HG03469 (cell line): ENCODE results near the gene MFRP.

ENCODE experiments used
- ATAC-seq: cut with Tn5 transposase; IDR thresholded peaks from one replicate; pipeline ENCODE4 v1.9.1; 2021; ENCODE audit warnings: mild to moderate bottlenecking, moderate library complexity, moderate number of reproducible peaks; ENCODE audit not compliant: unreplicated experiment

MFRP gene

DNA sequence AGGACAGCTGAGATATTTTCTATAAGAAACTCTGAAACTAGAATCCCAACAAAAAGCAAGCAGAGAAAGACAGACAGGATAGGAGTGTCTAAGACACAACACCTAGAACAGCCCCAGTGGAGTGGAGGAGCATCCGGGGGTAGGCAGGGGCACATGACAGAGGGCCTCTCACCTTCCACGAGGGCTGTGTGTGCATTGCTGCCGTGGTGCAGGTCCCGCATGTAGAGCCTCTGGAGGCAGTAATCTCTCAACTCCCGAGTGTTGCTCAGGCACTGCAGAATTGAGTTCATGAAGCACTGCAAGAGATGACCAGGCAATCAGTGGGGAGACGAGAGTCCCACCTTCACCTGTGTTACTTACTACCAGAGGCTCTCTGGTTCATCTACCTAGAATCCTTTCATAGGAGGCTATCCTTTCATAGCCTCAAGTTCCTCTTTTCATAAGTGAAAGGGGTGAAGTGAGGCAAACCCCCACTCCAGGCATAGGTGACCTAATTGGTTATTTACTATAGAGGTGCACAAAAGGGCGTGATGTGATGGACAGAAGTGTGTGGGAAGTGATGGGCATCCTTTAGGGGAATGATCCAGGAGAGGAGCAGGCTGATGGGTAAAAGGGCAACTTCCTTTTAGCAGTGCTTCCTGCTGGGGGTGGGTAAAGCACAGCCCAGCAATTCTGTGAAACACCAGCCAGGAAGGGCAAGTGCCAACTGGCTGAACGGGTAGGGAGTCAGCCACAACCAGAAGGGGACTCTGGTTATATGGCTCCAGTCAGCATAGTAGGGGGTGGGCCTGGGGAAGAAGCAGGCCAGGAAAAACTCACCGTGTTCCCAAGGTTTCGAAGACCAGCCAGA, 13.1 kb upstream of the MFRP start:
- no peak for ATAC-seq

DNA sequence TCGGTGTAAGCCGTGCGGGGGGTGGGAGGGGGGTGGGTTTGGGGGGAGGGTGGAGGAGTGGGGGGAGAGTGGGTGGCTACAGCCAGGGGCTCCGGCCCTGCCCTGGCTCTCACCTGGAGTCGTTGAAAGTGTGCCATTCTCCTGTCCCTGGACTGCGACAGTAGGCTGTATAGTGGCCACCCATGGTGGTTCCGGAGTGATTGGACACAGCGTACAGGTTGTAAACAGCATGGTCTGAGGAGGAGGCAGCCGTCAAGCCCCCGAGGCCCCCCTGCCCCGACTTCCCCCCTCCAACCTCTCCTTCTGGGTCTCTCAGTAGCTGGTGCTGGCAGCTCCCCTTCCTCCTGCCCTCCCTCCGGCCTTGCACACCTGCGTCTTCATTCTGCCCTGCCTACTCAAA, 10.6 kb upstream of the MFRP start:
- ATAC-seq = no peak

DNA sequence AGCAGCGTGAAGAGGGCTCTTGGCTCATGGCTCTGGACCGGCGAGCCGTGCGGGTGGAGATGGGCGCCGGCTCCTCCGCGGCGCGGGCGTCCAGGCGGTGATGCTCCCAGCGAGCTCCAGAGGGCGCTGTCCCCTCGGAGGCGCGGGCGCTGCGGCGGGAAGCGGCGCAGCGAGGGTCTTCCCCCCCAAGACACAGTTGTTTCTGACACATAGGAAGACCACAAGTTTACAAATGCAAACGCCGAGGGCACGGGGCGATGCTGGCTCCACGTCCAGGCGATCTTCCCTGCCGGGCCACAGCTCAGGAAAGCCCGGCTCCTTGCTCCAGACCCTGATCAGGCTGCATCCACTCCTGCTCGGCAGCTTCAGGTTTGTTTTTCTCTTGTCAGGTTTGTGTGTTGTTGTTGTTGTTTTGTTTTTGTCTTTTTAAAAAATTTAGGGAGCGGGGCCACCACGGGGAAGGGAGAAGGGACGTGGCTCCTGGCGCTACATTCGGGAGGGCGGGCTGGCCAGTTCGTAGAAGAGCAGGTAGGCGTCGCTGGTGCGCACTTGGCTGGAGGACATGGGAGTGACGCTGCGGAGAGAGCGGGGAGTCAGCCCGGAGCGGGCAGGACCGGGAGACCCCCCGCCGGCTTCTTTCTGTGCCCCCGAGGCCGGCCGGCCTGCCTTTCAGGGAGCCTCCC, 10.0 kb upstream of the MFRP start:
- no peak for ATAC-seq

DNA sequence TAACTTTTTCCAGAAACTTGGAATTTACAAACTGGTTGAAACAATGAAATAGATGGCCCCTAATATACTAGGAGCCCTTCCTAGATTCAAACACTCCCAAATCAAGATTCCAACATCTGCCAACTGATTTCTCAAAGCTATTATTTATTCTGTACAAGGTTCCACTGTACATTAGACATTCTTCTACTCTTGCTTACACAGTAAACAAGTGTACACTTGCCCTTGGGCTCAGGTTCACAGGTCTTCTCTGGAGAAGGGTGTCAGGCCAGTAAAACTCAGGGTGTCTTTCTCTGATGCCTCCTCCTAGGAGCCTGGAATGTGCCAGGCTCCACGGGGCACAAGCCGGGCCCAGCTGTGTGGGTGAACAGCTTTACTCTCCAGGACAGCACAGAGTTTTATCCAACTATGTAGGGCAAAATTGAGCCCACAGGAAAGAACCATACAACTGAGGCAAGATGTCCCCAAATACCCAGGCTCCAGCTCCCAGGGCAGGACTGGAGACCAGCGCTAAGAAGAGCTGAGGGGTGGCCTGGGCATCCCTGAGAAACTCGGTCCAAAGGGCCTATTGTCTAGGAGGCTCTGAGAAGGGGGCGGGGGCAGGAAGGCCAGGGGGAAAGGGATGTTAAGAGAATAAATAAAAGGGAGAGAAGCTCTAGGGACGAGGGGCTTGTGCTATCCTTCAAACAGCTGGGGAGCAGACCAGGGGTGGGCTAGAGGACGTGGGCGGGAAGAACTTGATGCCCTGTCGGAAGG, 8.8 kb upstream of the MFRP start:
- no peak for ATAC-seq

DNA sequence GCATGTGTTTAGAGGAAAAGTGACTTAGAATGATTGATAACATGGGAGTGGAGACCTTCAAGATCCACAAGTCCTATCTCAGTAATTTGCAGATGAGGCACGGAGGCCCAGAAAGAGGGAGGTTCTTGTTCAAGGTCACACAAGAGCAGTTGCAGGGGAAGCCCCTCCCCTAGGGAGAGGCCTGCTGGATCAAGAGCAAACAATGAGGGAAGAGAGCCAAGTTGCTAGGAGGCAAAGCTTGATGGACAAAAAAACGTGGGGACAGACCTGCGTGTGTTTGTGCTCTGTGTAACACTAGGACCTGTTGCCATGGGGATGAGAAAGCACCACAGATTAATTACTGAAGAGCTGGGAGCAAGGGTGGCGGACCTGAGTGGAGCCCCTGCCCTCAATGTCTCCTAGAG, 6.4 kb upstream of the MFRP start:
- ATAC-seq = no peak

DNA sequence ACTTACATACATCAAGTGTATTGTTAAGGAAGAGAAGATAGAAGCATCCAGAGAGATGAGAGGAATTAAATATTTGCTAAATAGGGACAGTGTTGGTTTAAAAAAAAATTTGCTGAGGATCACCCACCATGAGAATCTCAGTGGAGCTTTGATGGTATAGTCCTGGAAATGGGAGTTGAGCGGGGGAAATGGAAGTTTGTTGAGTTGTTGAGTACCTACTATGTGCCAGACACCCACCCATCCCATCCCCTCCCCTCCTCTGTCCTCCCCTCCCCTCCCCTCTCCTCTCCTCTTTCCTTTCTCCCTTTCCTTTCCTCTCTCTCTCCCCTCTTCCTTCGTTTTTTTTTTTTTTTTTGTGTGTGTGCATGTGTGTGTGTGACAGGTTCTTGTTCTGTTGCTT, 4.7 kb upstream of the MFRP start:
- no peak for ATAC-seq

DNA sequence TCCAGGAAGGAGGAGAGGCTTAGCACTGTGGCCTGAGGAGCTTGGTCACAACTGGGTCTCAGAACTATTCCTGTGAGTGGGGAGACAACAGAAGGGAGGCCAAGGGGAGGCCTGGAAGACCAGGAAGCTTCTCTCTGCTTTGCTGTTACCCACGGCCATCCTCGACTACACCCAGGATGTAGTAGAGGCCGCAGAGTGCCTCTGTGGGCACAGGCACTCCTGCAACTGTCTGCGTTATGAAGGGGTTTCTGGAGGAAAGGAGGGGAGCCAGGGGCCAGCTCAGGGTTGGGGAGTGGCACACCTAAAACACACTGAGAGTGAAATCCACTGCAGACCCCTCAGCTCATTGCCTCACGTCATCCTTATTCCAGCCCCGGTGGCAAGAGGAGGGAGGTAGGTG, 3.8 kb upstream of the MFRP start:
- ATAC-seq = no peak

DNA sequence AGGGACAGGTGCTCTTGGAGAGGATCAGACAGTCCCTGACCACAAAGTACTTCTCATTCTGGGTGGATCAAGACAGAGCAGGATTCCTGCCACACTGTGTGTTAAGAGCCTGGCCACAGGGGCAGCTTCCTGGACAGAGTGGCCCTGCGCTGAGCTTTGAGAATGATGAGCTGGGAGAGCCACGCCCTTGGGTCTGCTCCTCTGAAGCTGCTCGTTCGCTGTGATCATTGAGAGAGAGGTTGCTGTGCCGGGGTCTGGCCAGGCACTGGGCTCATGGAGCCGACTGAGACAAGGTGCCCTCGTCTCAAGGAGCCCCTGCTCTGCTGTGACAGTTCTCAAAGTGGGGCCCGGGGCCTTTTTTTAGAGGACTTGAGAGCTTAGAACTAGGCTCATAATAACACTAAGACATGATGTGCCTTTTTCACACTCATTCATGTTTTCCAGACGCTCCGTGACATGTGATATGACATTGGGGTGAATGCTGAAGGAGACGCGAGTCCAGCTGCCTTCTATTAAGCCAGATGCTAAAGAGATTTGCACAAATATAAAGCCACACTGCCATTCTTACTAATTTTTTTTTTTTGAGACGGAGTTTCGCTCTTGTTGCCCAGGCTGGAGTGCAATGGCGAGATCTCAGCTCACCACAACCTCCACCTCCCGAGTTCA, 1.6 kb upstream of the MFRP start:
- no peak for ATAC-seq

DNA sequence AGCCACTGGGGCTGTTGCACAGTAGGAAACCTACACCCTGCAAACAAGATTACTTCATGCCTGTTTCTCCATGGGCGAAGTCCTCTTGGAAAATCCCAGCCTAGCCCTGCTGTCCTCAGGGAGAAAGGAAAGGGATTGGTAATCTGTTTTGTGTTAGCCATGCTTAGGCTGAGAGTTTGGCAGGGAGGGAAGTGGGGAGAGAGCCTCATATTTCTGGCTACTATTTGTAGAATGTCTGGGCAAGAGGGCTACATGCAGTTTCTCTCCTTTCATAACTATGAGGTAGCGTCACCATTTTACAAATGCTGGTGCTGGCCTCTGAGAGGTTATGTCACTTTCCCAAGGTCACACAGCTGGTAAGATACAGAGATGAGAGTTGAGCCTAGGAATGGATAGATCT, 737 bp upstream of the MFRP start:
- no peak for ATAC-seq

DNA sequence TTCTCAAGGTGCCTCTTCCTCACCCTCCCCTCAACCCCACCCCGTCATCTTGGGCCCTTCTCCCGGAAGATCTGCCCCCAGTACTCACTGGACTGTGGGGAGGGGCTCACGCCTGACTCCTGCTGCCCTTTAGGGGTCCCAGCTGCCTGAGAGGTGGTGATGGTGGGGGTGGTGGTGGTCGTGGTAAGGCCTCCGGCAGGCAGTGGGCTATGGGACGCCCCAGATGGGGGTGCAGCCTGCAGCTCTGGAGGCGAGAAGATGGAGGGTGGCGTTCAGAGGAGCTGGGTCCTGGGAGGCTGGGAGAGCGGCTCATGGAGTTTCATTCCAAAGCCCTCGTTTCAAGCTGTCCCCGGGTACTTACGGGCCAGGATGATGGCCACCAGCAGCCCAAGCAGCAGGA, 820 bp downstream of the MFRP start:
- no peak for ATAC-seq

DNA sequence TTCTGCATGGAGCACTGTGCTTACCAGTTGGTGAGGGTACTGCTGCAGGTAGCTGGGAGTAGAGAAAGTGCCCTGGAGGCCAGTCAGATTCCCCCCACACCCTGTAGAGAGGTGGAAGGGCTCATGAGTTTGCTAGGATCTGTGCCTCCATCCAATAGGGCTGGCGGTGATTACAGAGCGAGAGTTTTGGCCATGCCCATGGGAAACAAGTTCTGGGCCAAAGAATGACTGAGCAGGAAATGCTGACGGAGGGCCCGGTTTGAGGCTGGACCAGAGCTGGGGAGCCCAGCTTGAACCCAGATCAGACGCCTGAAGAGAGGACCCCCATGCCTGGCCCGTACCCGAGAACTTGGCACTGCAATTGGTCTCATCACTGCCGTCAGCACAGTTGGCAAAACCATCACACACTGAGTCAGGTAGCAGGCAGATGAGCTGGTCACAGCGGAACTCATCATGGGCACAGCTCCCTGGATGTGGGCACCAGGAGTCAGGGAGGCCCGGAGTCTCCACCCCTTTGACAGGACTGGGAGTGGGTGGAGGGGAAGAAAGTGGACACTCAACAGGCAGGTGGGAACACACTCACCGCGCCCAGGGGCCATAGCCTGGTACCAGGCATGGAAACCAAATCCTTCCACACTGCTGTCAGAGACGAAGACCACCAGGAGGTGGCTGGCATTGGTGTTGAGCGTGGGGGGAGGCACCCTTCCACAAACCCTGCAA, 2.1 kb downstream of the MFRP start:
- ATAC-seq = no peak

DNA sequence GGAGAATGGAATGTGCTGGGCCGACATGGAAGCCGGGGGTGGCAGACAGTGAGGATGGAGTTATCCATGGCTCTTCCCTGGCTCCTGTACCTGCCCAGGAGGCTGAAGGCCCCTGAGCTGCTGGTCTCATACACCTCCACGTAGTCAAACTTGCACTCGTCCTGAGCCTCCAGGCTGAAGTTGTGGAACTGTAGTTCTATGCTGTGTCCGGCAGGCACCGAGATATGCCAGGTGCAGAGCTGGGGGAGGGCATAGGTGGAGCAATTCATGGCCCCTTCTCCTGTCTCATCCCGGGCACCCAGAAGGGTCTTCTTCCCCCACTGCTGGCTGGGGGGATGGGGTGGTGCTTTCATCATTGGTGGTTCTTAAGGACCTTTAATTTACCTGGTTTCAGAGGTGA, 2.8 kb downstream of the MFRP start:
- ATAC-seq = no peak

DNA sequence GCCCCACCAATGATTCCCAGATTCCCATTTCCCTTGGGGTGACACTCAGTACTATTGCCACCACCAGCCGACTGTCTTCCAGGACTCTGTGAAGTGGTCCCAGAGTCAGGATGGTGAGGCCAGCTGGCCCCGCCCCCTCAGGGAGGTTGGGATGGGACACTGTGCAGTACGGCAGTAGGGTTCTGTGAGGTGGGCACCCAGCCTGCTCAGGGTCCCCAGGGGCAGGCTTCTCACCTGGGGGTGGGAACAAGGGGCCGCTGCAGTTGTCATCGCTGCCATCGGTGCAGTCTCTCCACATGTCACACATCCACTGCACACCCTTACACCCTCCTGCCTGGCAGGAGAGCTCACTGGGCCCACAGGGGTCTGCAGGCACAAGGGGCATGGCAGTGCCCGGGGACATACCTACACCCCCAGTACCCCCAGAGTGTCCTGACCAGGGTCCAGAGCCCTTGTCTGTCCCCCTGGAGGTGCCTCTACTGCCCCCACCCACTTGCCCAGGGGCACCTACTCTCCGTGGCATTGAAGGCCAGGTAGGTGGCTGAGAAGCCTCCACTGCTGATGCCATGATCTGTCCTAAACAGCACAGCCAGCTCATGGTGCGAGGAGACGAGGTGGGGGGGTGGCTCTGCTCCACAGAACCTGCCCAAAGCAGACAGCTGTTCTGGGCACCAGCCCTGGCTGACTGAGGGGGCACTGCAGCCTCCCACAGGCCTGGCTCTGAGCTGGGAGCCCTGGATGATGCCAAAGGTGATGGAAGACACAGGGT, 4.0 kb downstream of the MFRP start:
- ATAC-seq = no peak

DNA sequence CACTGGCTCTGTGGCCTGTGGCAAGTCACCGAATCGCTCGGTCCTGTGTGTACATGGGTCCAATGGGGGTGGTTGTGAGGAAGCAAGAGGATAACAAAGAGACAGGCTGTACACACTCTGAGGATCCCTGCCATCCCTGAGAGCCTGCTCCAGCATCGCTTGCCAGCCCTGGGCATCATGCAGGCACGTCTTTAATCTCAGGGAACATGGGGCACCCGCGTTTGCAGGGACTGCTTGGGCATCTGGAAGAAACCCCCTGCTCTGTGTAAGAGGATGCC, 4.5 kb downstream of the MFRP start:
- ATAC-seq = no peak

DNA sequence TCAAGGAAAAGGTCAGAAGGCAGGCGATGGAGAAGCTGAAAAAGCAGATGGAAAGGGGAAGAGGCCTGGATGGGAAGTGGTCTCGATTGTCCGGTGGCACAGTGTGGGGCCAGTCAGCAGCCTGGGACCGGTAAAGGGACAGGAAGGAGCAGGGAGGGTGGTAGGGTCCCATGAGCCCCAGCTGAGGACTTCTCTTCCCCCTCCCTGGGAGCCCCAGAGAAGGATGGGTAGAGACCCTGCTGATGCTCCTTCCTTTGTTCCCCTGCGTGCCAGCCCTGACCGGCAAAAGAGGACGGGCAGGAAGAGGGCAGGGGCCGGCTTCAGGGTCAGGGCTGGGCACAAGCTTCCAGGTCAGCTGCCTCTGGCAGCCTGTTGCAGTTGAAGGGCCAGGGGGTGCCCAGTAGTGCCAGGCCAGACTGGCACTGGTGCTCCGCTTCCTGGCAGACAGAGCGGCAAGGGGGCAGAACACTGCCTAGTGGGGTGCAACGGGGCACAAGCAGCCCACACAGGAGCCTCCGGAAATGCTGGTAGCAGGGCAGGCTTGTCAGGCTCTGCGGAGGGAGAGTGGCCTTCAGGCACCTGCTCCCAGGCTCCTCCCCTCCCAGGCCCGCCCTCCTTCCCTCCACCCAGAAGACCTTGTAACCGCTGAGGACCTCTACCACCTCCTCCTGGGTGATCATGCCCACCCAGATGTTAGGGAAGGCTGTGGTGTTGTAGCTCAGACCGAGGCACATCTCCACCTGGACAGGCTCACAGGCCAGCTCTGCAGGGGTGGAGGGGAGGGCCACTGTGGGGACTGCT, 5.1 kb downstream of the MFRP start:
- ATAC-seq = no peak

DNA sequence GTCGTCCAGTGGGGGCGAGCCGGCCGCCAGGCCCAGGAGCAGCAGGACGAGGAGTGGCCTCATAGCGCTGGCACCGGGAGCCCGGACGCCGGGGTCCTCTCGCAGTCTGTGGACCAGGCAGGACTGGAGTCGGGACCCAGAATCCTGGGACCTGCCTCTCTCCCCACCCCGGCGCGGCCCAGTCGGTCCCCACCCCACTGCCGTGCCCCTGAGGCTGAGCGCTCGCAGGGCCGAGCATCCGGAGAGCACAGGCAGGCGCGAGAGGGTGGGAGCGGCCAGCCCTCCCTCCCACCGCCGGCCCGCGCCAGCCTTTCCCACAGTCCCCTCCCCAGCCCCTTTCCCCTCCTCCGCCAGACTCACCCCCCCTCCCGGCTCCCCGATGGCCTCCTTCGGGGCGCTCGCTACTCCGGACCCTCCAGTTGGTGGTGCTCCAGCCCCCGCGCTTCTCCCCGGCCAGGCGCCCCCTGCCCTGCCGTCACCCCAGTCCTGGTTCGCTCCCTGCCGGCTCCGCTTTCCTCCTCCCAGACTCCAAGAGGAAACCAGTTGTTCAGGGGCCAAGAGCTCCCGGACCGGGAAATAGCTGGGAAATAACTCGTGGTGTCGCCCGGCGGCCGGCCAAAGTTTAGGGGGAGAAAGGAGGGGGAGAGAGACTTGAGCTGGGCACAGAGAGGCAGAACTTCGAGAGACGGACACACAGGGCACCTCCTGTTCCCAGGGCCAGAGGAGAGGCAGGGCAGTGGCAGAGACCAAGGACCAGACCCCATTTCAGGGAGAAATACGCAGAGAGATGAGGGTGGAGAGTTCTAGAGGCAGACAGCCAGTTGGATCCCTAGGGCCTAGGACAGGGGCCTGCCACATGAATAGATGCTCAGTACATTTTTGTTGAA, 5.9 kb downstream of the MFRP start, which contains the start of gene C1QTNF5:
Gene C1QTNF5 (minus strand): TSS at position 549 of the 887 bp plus-strand sequence. CDS start 486 bp downstream, at position 63.
- ATAC-seq = no peak

DNA sequence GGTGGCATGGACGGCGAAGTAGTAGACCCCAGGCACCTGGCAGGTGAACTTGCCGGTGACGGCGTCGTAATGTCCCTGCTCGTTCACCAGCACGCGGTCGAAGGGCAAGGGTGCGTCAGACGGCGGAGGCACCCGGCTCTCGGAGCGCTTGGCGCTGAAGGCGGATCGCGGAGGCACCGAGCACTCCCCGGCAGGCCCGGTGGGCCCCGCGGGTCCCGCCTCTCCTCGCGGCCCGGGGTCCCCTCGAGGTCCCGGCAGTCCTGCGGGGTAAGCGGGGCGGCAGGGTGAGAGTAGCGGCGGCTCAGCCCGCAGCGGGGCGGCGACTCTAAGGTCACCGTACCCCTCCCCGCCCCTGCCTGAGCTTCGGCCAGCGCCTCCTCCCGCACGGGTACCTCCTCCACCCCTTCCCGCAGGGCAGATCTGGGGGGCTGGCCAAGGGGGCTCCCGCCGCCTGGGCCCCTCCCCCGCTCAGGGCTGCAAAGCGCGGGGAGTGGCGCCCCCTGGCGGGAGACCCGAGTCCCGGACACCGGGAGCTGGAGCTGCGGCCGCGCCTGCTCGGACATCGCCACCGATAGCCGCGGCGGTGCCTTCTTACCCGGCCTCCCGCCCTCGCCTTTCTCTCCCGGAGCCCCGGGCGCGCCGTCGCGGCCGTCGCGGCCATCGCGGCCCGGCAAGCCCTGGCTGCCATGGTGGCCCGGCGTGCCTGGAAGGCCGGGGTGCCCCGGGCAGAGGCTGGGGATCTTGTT, 6.7 kb downstream of the MFRP start:
- no peak for ATAC-seq
